HG03060 (cell line): Measurements from ENCODE around the gene SPATA31D1.

Experiments
- ATAC-seq: cut with Tn5 transposase; IDR thresholded peaks from one replicate; pipeline ENCODE4 v1.9.1; 2021; ENCODE audit warnings: low read depth, moderate number of reproducible peaks; ENCODE audit not compliant: unreplicated experiment

The SPATA31D1 gene

GRCh38 chr9:82020331-82020730 lies 31.8 kb downstream of the SPATA31D1 start:
- no peak for ATAC-seq

- no peak for ATAC-seq
These were observed 32.6 kb downstream of the SPATA31D1 start for GRCh38 chr9:82021198-82021597.

- ATAC-seq, result no peak
These were observed 33.5 kb downstream of the SPATA31D1 start for GRCh38 chr9:82022121-82022520.

GRCh38 chr9:82024908-82025307 lies 36.3 kb downstream of the SPATA31D1 start:
- no peak for ATAC-seq

- no peak for ATAC-seq
These were observed 43.1 kb downstream of the SPATA31D1 start for GRCh38 chr9:82031538-82032280.

- no peak for ATAC-seq
These were observed 46.6 kb downstream of the SPATA31D1 start for GRCh38 chr9:82034956-82035731.

- no peak for ATAC-seq
These were observed 47.5 kb downstream of the SPATA31D1 start for GRCh38 chr9:82036086-82036485.

GRCh38 chr9:82037126-82037525 lies 48.6 kb downstream of the SPATA31D1 start:
- ATAC-seq, result no peak

- ATAC-seq, result no peak
These were observed 50.3 kb downstream of the SPATA31D1 start for GRCh38 chr9:82038897-82039296.
